H1 (cell line): ENCODE results near the gene ITGAV. TPM values are rescaled to one million over a fixed set of nuclear protein-coding genes. Genes with fewer than 3 reads are reported as not detected.

Experiments used
- CTCF ChIA-PET: fragments of 300-600 bp; sonication (Branson Sonifier 250); formaldehyde crosslinking; loops from one replicate; lab custom pipeline; 2021; ENCODE audit not compliant: partially characterized antibody; lab: Charles Lee
- POLR2A ChIA-PET: fragments of 300-600 bp; sonication (Branson Sonifier 250); formaldehyde crosslinking; loops from one replicate; lab custom pipeline; 2021; ENCODE audit warnings: inconsistent platforms; ENCODE audit not compliant: partially characterized antibody; lab: Charles Lee
- DNase-seq, 2 experiments: peaks; one replicate each; pipeline versions ENCODE4 v3.0.0 to v3.0.0-alpha.2; 2010 to 2022; ENCODE audit warnings: low spot score in 2 of 2, low read depth in 1 of 2, mixed read lengths in 1 of 2
- FAIRE-seq: peaks from 2 replicates; lab custom pipeline; 2011; peaks lifted over from hg19 to GRCh38; lab: Jason Lieb, UNC
- H2AFZ ChIP-seq: 2 replicates; pipeline ENCODE4 v1.8.1; 2012; ENCODE audit warnings: low read length, inconsistent platforms
- H2AK5ac ChIP-seq: 2 replicates; pipeline ENCODE4 v1.6.1; 2013; ENCODE audit warnings: low read depth, low read length
- H2BK120ac ChIP-seq: replicated peaks from 2 replicates; pipeline ENCODE3; 2013; ENCODE audit warnings: low read depth, low read length, inconsistent platforms
- H2BK12ac ChIP-seq: 2 replicates; pipeline ENCODE4 v1.6.1; 2013; ENCODE audit warnings: low read depth, low read length
- H2BK15ac ChIP-seq: 2 replicates; pipeline ENCODE4 v1.6.1; 2013; ENCODE audit warnings: low read length
- H2BK20ac ChIP-seq: 2 replicates; pipeline ENCODE4 v1.6.1; 2013; ENCODE audit warnings: low read length
- H2BK5ac ChIP-seq: 2 replicates; pipeline ENCODE4 v1.6.1; 2013; ENCODE audit warnings: low read depth, low read length
- H3K14ac ChIP-seq: 2 replicates; pipeline ENCODE4 v1.6.1; 2013; ENCODE audit warnings: inconsistent platforms; ENCODE audit not compliant: insufficient read length
- H3K18ac ChIP-seq: 2 replicates; pipeline ENCODE4 v1.6.1; 2013; ENCODE audit warnings: low read length; ENCODE audit errors: extremely low read depth
- H3K23ac ChIP-seq: 2 replicates; pipeline ENCODE4 v1.6.1; 2013; ENCODE audit warnings: inconsistent platforms; ENCODE audit not compliant: insufficient read length
- H3K23me2 ChIP-seq: 2 replicates; pipeline ENCODE4 v1.6.1; 2013; ENCODE audit warnings: low read depth, low read length
- H3K27ac ChIP-seq: 2 replicates; pipeline ENCODE4 v1.6.1; 2011; ENCODE audit warnings: low read depth, low read length, inconsistent platforms
- H3K27me3 ChIP-seq, 4 experiments: replicated peaks in 1 of 4; 1 replicate in 1 of 4; 2 replicates in 3 of 4; pipeline versions ENCODE4 v1.6.1 to v1.8.1; 2011 to 2013; ENCODE audit warnings: low read length in 3 of 4, mild to moderate bottlenecking in 3 of 4, inconsistent platforms in 2 of 4, mixed read lengths in 2 of 4, moderate library complexity in 1 of 4; ENCODE audit not compliant: control insufficient read depth in 3 of 4, insufficient read depth in 3 of 4; ENCODE audit errors: extremely low read depth in 1 of 4
- H3K36me3 ChIP-seq, 4 experiments: 2 replicates each; pipeline versions ENCODE4 v1.6.1 to v1.8.1; 2011 to 2013; ENCODE audit warnings: mild to moderate bottlenecking in 4 of 4, low read length in 3 of 4, moderate library complexity in 2 of 4, control low read depth in 1 of 4, inconsistent platforms in 1 of 4; ENCODE audit not compliant: insufficient read depth in 4 of 4, control insufficient read depth in 2 of 4
- H3K4ac ChIP-seq: replicated peaks from 2 replicates; pipeline ENCODE3; 2013; ENCODE audit warnings: low read length, low read depth, mixed read lengths, inconsistent platforms; ENCODE audit not compliant: insufficient read length
- H3K4me1 ChIP-seq, 4 experiments: replicated peaks in 1 of 4; 1 replicate in 1 of 4; 2 replicates in 3 of 4; pipeline versions ENCODE4 v1.6.1 to v1.8.1; 2011 to 2013; ENCODE audit warnings: low read length in 3 of 4, inconsistent platforms in 2 of 4, mixed read lengths in 1 of 4; ENCODE audit not compliant: insufficient read depth in 4 of 4, control insufficient read depth in 3 of 4
- H3K4me2 ChIP-seq, 2 experiments: 2 replicates each; pipeline versions ENCODE4 v1.6.1 to v1.8.1; 2011 to 2013; ENCODE audit warnings: low read depth in 2 of 2, low read length in 2 of 2, control low read depth in 1 of 2, inconsistent platforms in 1 of 2, mild to moderate bottlenecking in 1 of 2; ENCODE audit not compliant: insufficient read depth in 1 of 2
- H3K4me3 ChIP-seq, 4 experiments: fragments of 200-600, 300-600 bp in 1 of 4; sonication (generic), shearing (Covaris generic), sonication (Bioruptor Twin) in 1 of 4; 2 replicates each; pipeline versions ENCODE4 v1.5.1 to v1.8.1; 2011 to 2016; ENCODE audit warnings: low read length in 4 of 4, low read depth in 3 of 4, control low read depth in 2 of 4, inconsistent platforms in 2 of 4, mild to moderate bottlenecking in 2 of 4, mixed read lengths in 1 of 4, moderate library complexity in 1 of 4; ENCODE audit not compliant: insufficient read depth in 2 of 4; ENCODE audit errors: extremely low read depth in 1 of 4
- H3K56ac ChIP-seq: replicated peaks from 2 replicates; pipeline ENCODE3; 2013; ENCODE audit warnings: low read depth, mild to moderate bottlenecking, mixed read lengths, low read length, inconsistent platforms; ENCODE audit not compliant: insufficient read length
- H3K79me1 ChIP-seq: 2 replicates; pipeline ENCODE4 v1.6.1; 2013; ENCODE audit warnings: low read depth, low read length, control low read depth
- H3K79me2 ChIP-seq, 2 experiments: 2 replicates each; pipeline versions ENCODE4 v1.6.1 to v1.8.1; 2012 to 2013; ENCODE audit warnings: low read length in 2 of 2, mild to moderate bottlenecking in 2 of 2, inconsistent platforms in 1 of 2; ENCODE audit not compliant: insufficient read depth in 2 of 2, control insufficient read depth in 1 of 2
- H3K9ac ChIP-seq, 4 experiments: replicated peaks in 1 of 4; 1 replicate in 1 of 4; 2 replicates in 3 of 4; pipeline versions ENCODE4 v1.6.1 to v1.8.1; 2011 to 2013; ENCODE audit warnings: low read depth in 3 of 4, low read length in 3 of 4, control low read depth in 2 of 4, mild to moderate bottlenecking in 2 of 4, moderate library complexity in 2 of 4, inconsistent platforms in 1 of 4; ENCODE audit errors: extremely low read depth in 1 of 4
- H3K9me3 ChIP-seq, 2 experiments: 2 replicates each; pipeline versions ENCODE4 v1.6.1 to v1.8.1; 2012 to 2013; ENCODE audit warnings: mild to moderate bottlenecking in 2 of 2, moderate library complexity in 2 of 2, control low read depth in 1 of 2, inconsistent platforms in 1 of 2, low read depth in 1 of 2, low read length in 1 of 2, mixed read lengths in 1 of 2; ENCODE audit not compliant: insufficient read depth in 2 of 2
- H4K20me1 ChIP-seq, 2 experiments: replicated peaks in 1 of 2; 2 replicates each; pipeline versions ENCODE3 to v1.8.1; 2011 to 2013; ENCODE audit warnings: inconsistent platforms in 2 of 2, low read length in 2 of 2, mild to moderate bottlenecking in 1 of 2; ENCODE audit not compliant: insufficient read depth in 2 of 2, control insufficient read depth in 1 of 2
- H4K5ac ChIP-seq: 2 replicates; pipeline ENCODE4 v1.6.1; 2013; ENCODE audit warnings: low read length, low read depth, mixed read lengths, inconsistent platforms; ENCODE audit not compliant: insufficient read length
- H4K8ac ChIP-seq: 2 replicates; pipeline ENCODE4 v1.8.0; 2013; ENCODE audit warnings: mild to moderate bottlenecking, moderate library complexity, low read length, inconsistent platforms; ENCODE audit not compliant: insufficient read depth; ENCODE audit errors: extremely low read depth
- H4K91ac ChIP-seq: replicated peaks from 2 replicates; pipeline ENCODE3; 2013; ENCODE audit warnings: low read length, mixed read lengths, inconsistent platforms; ENCODE audit not compliant: insufficient read length
- BRCA1 ChIP-seq: IDR thresholded peaks from 2 replicates; pipeline ENCODE4 v1.6.1; 2012; ENCODE audit warnings: low read depth, low read length, improper control_type of control experiment
- FOSL1 ChIP-seq: IDR thresholded peaks from 2 replicates; pipeline ENCODE4 v1.6.1; 2011; ENCODE audit warnings: mild to moderate bottlenecking, low read depth, low read length, moderate library complexity; ENCODE audit not compliant: insufficient read depth
- MAFK ChIP-seq: IDR thresholded peaks from 2 replicates; pipeline ENCODE4 v1.6.1; 2012; ENCODE audit warnings: low read depth, mild to moderate bottlenecking, improper control_type of control experiment, low read length
- POLR2A ChIP-seq, 2 experiments: IDR thresholded peaks; 1 replicate in 1 of 2; 2 replicates in 1 of 2; pipeline ENCODE4 v1.6.1; 2011; ENCODE audit warnings: low read depth in 2 of 2, low read length in 2 of 2, mild to moderate bottlenecking in 2 of 2; ENCODE audit errors: control extremely low read depth in 1 of 2
- POLR2AphosphoS5 ChIP-seq: IDR thresholded peaks from 2 replicates; pipeline ENCODE4 v1.6.1; 2011; ENCODE audit warnings: low read depth, low read length
- RAD21 ChIP-seq, 2 experiments: IDR thresholded peaks in 1 of 2; conservative IDR thresholded peaks in 1 of 2; 2 replicates each; pipeline ENCODE4 v1.6.1; 2011; ENCODE audit warnings: low read depth in 2 of 2, low read length in 2 of 2, improper control_type of control experiment in 1 of 2, inconsistent platforms in 1 of 2, mild to moderate bottlenecking in 1 of 2, moderate library complexity in 1 of 2
- RNF2 ChIP-seq: fragments of 200-900, 300-1000 bp; sonication (generic); IDR thresholded peaks from 2 replicates; pipeline ENCODE4 v1.7.1; 2016; ENCODE audit warnings: borderline replicate concordance, low read depth, mild to moderate bottlenecking, antibody characterized with exemption, low read length; ENCODE audit not compliant: poor library complexity, severe bottlenecking; ENCODE audit errors: missing control alignments
- SIN3A ChIP-seq, 2 experiments: IDR thresholded peaks in 1 of 2; conservative IDR thresholded peaks in 1 of 2; 2 replicates each; pipeline ENCODE4 v1.6.1; 2011 to 2012; ENCODE audit warnings: low read length in 2 of 2, improper control_type of control experiment in 1 of 2, low read depth in 1 of 2, mild to moderate bottlenecking in 1 of 2
- SP1 ChIP-seq: IDR thresholded peaks from 2 replicates; pipeline ENCODE4 v1.6.1; 2011; ENCODE audit warnings: low read depth, low read length
- SP4 ChIP-seq: IDR thresholded peaks from 2 replicates; pipeline ENCODE4 v1.6.1; 2012; ENCODE audit warnings: low read length, inconsistent platforms
- TEAD4 ChIP-seq: IDR thresholded peaks from 2 replicates; pipeline ENCODE4 v1.6.1; 2012; ENCODE audit warnings: low read depth, low read length, inconsistent platforms, mixed read lengths
- WGBS, 2 experiments: shearing (Covaris generic) in 1 of 2; methylation state at CpG; one replicate each; pipeline versions ENCODE4 v1.1.6 to v1.1.7; 2013 to 2015; ENCODE audit warnings: low lambda C conversion rate in 2 of 2, mixed read lengths in 2 of 2, inconsistent platforms in 1 of 2, low coverage in 1 of 2, missing lambda C conversion rate in 1 of 2; ENCODE audit not compliant: insufficient replicate concordance in 2 of 2, insufficient coverage in 1 of 2, insufficient read length in 1 of 2; ENCODE audit errors: extremely low coverage in 1 of 2, missing lambda C conversion rate in 1 of 2; 5-methylcytosine and 5-hydroxymethylcytosine counted together
- polyA plus RNA-seq, 7 experiments: library from polyadenylated mRNA; depleted of rRNA in 3 of 7; stranded (reverse) in 5 of 7; unstranded in 2 of 7; fragments of >200 nt in 5 of 7; fragments of 200-250 nt in 2 of 7; gene quantifications; 1 replicate in 5 of 7; 2 replicates in 1 of 7; 4 replicates in 1 of 7; pipeline versions ENCODE4 v1.2.1 to v1.2.3, GENCODE V29; 2011 to 2013; ENCODE audit warnings: missing spikeins in 2 of 7, mixed read lengths in 2 of 7
- total RNA-seq: library from RNA; stranded (reverse); fragmentation: NEBNext Ultra II Directional; extraction: Animal tissue kit (Norgen Biotek cat#: 25700); gene quantifications from 2 replicates; pipeline ENCODE4 v1.2.1, GENCODE V29; 2021
- TF ChIP-seq, protein P1 (sequence below): IDR thresholded peaks from 2 replicates; pipeline ENCODE4 v1.6.1; 2012; ENCODE audit warnings: low read length, inconsistent platforms

ITGAV gene
- total and polyA plus RNA-seq, 2 of the 8 experiments (the other 6 are each of a cell fraction or from before 2014, with no cell fraction given) = 11.7 to 42.4 TPM

DNA sequence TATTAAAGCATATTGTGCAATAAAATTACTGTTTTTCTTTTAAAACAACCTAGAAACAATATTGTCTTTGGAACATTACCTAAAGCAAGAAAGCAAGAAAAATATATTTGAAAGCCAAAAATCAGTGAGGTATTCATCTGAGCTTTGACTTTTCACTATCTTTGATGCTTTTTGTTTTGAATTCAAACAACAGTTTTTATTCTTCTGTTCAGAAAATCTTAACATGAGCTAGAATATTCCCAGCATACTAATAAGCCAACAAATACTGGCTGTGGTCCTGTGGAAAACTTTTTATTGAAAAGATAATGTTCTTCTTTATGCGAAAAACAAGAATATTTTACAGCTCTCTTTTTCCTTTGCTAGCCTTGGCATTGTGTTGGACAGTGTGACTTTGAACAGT, 123.8 kb downstream of the ITGAV start:
- Histone ChIP-seq H3K4me3 (no peak overlapping the region), H3K9me3 (no peaks in the 10 kb centered on the region), H4K20me1 (no peaks in the 10 kb centered on the region), H3K36me3 (no peaks in the 10 kb centered on the region; a peak in 1 of 8 replicates), H3K4me1 (peaks cover 0 to 10% (median 6%) of the 10 kb centered on the region in 4 experiments; a peak in 4 of 7 replicates), H2BK20ac (no peak overlapping the region), H2BK5ac (no peak overlapping the region), H2AK5ac (no peak overlapping the region), H3K23me2 (no peaks in the 10 kb centered on the region), H3K4ac (no peak overlapping the region), H2BK120ac (no peak overlapping the region), H4K8ac (no peak overlapping the region), H2BK15ac (no peak overlapping the region), H2BK12ac (no peak overlapping the region), H3K56ac (no peak overlapping the region), H3K9ac (no peak overlapping the region), H3K79me1 (0 out of 2 replicates have a peak, but pooled peaks cover 2% of the 10 kb centered on the region), H3K27ac (no peak overlapping the region), H3K14ac (no peak overlapping the region), H3K18ac (no peak overlapping the region), H4K5ac (no peak overlapping the region), H2AFZ (no peak overlapping the region), H3K4me2 (no peak overlapping the region), H3K23ac (no peak overlapping the region), H3K27me3 (no peaks in the 10 kb centered on the region), H4K91ac (no peak overlapping the region), H3K79me2 (peaks cover 0 to 7% of the 10 kb centered on the region in 2 experiments; a peak in 1 of 4 replicates)
- WGBS, 2 experiments = 96% methylated on average over 1 of the region's 1 CpG; no CpG with 5 or more reads in 1 of the 2 experiments
- FAIRE-seq (no peak), DNase-seq (no peak)
- CTCF ChIA-PET = interaction anchor here (0.6 to 0.7 kb wide), 3 partner anchors 18 to 141 kb away, joined by 3 to 4 read pairs (median 3); no protein-coding TSS in a partner anchor
- POLR2A ChIA-PET = interaction anchor here (0.6 to 0.9 kb wide), 2 partner anchors 19 to 67 kb away, joined by 3 to 7 read pairs; no protein-coding TSS in a partner anchor
- TF ChIP-seq SP1 (no peak), RAD21 (IDR thresholded peaks at IDR 0.05 in 1 of 2, conservative IDR thresholded peaks at IDR 0.05 in 1 of 2; ENCODE audit: low read depth in 2 of 2, low read length in 2 of 2) (no peak), TEAD4 (no peak), SP4 (no peak), POLR2A (IDR thresholded peaks at IDR 0.05; ENCODE audit: control extremely low read depth in 1 of 2, low read depth in 2 of 2, low read length in 2 of 2) (no peak), POLR2AphosphoS5 (no peak), FOSL1 (no peak), SIN3A (conservative IDR thresholded peaks at IDR 0.05 in 1 of 2, IDR thresholded peaks at IDR 0.05 in 1 of 2; ENCODE audit: low read depth in 1 of 2, low read length in 2 of 2) (no peak), RNF2 (no peak), MAFK (no peak), BRCA1 (no peak)
- TF ChIP-seq, protein P1, sequence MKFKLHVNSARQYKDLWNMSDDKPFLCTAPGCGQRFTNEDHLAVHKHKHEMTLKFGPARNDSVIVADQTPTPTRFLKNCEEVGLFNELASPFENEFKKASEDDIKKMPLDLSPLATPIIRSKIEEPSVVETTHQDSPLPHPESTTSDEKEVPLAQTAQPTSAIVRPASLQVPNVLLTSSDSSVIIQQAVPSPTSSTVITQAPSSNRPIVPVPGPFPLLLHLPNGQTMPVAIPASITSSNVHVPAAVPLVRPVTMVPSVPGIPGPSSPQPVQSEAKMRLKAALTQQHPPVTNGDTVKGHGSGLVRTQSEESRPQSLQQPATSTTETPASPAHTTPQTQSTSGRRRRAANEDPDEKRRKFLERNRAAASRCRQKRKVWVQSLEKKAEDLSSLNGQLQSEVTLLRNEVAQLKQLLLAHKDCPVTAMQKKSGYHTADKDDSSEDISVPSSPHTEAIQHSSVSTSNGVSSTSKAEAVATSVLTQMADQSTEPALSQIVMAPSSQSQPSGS = no peak
